Activated naive CD4-positive, alpha-beta T cell treated with anti-CD3 and anti-CD28 coated beads, Interleukin-2, amount 50 U/mL, for 72 hours (primary cell): ENCODE data around the gene ZBTB22. TPM values are rescaled to one million over a fixed set of nuclear protein-coding genes. Genes with fewer than 3 reads are reported as not detected.
A peak's percentile ranks its signal among the peaks of the same experiment; 100 is the strongest.
"Not testable (repeated sequence)": the region's sequence is repeated elsewhere in the genome, so short reads cannot be mapped to it uniquely, and the experiment has no call there.

Experiments
- ATAC-seq, 2 donors: fragments of 150-1000 bp; cut with Tn5 transposase; 2 replicates each; pipeline ENCODE4 v1.10.0; 2021; ENCODE audit warnings: mild to moderate bottlenecking in 2 of 2, moderate library complexity in 2 of 2
- DNase-seq, 2 donors: peaks; one replicate each; pipeline ENCODE4 v3.0.0; 2021 to 2022; ENCODE audit warnings: low spot score in 2 of 2
- H3K27ac Mint-ChIP-seq, 2 donors: one replicate each; pipeline ENCODE4 v1.8.0; 2022; ENCODE audit warnings: mild to moderate bottlenecking in 2 of 2, mixed read lengths in 2 of 2
- H3K36me3 Mint-ChIP-seq, 2 donors: one replicate each; pipeline ENCODE4 v1.8.0; 2022; ENCODE audit warnings: mixed read lengths in 2 of 2
- H3K9me3 Mint-ChIP-seq, 2 donors: one replicate each; pipeline ENCODE4 v1.8.0; 2022; ENCODE audit warnings: mixed read lengths in 2 of 2
- total RNA-seq, 2 donors: library from RNA; stranded (reverse); gene quantifications; one replicate each; pipeline ENCODE4 v1.2.3, GENCODE V29; 2022

Gene ZBTB22
- total RNA-seq, 2 donors from 2014 or later, result 12.2 to 18.2 TPM

GRCh38 chr6:33276864-33277662 lies 40.5 kb downstream of the ZBTB22 start, which contains the start of gene B3GALT4:
Gene B3GALT4, plus strand, starts transcription at chr6:33277123. Its CDS starts 297 bp downstream, at chr6:33277420.
- H3K36me3 Mint-ChIP-seq, result peaks cover 42 to 48% of the 10 kb centered on the region in 2 donors
- DNase-seq (peak; percentile 80 to 89), ATAC-seq (peak; percentile 75 to 79)
- no peaks in the 10 kb centered on the region for H3K9me3 Mint-ChIP-seq
- H3K27ac Mint-ChIP-seq, result peak within 1 kb of the TSS; percentile 90 to 96

GRCh38 chr6:33276581-33276863 lies 41.0 kb downstream of the ZBTB22 start:
- DNase-seq, result no peak
- no peak for ATAC-seq
- Mint-ChIP-seq H3K27ac (peak overlapping the region; percentile 90 to 95), H3K36me3 (peaks cover 48 to 53% of the 10 kb centered on the region in 2 donors), H3K9me3 (no peaks in the 10 kb centered on the region)

GRCh38 chr6:33275795-33276580 lies 41.6 kb downstream of the ZBTB22 start:
- not testable (repeated sequence) for DNase-seq

DNA sequence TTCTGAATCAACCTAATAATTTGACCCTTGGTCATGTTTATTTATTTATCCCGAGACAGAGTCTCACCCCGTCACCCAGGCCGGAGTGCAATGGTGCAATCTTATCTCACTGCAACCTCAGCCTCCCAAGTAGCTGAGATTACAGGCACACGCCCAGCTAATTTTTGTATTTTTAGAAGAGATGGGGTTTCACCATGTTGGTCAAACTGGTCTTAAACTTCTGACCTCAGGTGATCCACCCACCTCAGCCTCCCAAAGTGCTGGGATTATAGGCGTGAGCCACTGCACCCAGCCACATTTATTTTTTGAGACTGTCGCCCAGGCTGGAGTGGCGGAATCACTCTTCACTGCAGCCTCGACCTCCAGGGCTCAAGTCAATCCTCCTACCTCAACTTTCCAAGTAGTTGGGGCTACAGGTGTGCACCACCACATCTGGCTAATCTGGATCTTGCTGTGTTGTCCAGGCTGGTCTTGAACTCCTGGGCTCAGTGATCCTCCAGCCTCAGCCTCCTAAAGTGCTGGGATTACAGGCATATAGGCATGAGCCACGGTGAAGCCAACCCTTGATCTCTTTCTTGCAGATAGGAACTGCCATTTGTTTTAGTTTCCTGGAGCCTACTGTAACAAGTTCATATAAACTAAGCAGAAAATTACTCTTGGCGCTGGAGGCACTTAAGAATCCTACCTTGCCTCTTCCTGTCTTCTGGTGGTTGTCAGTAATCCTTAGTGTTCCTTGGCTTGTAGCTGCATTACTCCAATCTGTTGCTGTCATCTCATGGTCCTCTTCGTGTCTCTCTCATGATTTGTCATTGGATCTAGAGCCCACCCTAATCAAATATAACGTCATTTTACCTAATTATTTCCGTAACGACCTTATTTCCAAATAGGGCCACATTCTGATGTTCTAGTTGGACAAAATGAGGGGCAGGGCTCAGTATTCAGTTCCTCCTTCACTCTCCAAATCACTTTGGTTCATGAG lies 43.3 kb downstream of the ZBTB22 start:
- DNase-seq (no peak), ATAC-seq (no peak)
- Mint-ChIP-seq H3K9me3 (no peaks in the 10 kb centered on the region), H3K27ac (peak overlapping the region; percentile 90 to 96), H3K36me3 (peaks cover 60 to 64% of the 10 kb centered on the region in 2 donors)

More at GRCh38 chr6:33275795-33276580, 41.6 kb downstream of the ZBTB22 start:
- peak overlapping the region; percentile 90 to 95 for H3K27ac Mint-ChIP-seq
- peaks cover 53 to 58% of the 10 kb centered on the region in 2 donors for H3K36me3 Mint-ChIP-seq
- H3K9me3 Mint-ChIP-seq, ATAC-seq: not testable (repeated sequence)

DNA sequence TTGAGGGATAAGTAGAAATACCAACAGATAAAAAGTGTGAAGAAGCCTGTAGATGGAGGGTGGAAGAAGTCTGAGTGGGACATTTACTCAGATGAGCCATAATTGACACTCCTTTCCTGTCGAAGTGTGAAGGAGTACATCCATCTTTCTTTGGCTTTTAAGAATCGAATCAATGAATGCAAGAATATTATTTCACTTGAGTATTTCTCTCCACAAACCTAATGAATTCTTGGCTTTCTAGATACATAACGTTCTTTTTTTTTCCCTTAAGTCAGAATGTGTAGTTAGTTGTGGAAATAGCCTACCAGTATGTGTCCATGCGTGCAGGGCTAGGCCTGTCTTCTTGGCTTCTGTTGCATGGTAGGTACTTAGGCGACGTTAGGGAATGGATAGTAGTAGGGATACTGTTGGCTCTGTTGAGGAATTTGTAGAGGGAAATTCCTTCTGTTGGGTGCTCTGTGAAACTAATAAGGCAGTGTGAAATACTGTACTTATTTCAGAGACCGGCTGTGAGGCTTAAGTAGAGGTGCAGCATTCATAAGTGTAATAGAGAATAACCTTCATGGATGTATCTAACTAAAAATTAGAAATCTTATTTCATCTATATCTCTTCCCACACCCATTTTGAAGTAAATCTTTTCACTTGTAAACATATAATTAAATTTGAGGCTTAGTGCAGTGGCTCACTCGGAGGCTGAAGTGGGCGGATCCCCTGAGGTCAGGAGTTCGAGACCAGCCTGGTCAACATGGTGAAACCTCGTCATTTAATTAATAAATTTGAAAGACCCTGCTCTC lies 44.2 kb downstream of the ZBTB22 start:
- Mint-ChIP-seq H3K36me3 (peaks cover 64 to 65% of the 10 kb centered on the region in 2 donors), H3K9me3 (no peaks in the 10 kb centered on the region), H3K27ac (peak overlapping the region; percentile 98 to 99)
- DNase-seq, result no peak
- no peak for ATAC-seq

- DNase-seq (no peak), ATAC-seq (peak; percentile 4 to 5)
- H3K36me3 Mint-ChIP-seq, result peaks cover 64 to 71% of the 10 kb centered on the region in 2 donors
- no peaks in the 10 kb centered on the region for H3K9me3 Mint-ChIP-seq
- peak overlapping the region; percentile 98 to 99 for H3K27ac Mint-ChIP-seq
Measured at GRCh38 chr6:33272275-33273128, 45.0 kb downstream of the ZBTB22 start.

- Mint-ChIP-seq H3K9me3 (no peaks in the 10 kb centered on the region), H3K36me3 (peaks cover 63 to 71% of the 10 kb centered on the region in 2 donors)
- DNase-seq, result peak; percentile 88 to 90
Measured at GRCh38 chr6:33271468-33272274, 45.9 kb downstream of the ZBTB22 start, which contains the start of the genes RPS18 and VPS52. Gene RPS18, plus strand, starts transcription at chr6:33272075. Its CDS starts 45 bp downstream, at chr6:33272120. Gene VPS52, minus strand, starts transcription at chr6:33271876. Its CDS starts 201 bp downstream, at chr6:33271675.

DNA sequence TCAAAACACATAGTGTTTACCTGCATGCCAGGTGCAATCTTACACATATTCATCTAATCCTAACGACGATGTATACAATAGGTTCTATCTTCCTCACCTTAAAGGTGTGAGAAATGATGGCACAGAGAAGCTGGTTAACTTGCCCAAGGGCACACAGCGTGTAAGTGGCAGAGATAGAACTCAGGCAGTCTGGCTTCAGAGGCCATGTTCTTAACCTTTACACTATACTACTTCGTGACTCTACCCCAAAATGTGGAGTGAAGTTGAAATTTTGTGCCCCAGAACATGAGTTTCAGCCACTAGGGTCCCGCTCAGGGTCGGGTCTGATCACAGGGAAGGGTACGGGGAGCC lies 46.5 kb downstream of the ZBTB22 start:
- peak overlapping the region; percentile 98 to 99 for H3K27ac Mint-ChIP-seq
- no peaks in the 10 kb centered on the region for H3K9me3 Mint-ChIP-seq
- DNase-seq, result no peak
- peaks cover 62 to 69% of the 10 kb centered on the region in 2 donors for H3K36me3 Mint-ChIP-seq
- ATAC-seq, result no peak

More at GRCh38 chr6:33271468-33272274, 45.9 kb downstream of the ZBTB22 start, which contains the start of the genes RPS18 and VPS52:
- peak; percentile 93 to 95 for ATAC-seq
- peak within 1 kb of the TSS; percentile 98 to 99 for H3K27ac Mint-ChIP-seq

Other genes starting within 250 kb of the ZBTB22 start
- gene HLA-DPA1, start 244.1 kb downstream of the ZBTB22 start, total RNA-seq, result 10 to 100 TPM; 24.4 to 45.8 TPM
- 10 to 100 TPM; 10.6 to 39.0 TPM for gene HLA-DPB1, start 241.8 kb downstream of the ZBTB22 start, total RNA-seq
- gene COL11A2, start 125.3 kb downstream of the ZBTB22 start, total RNA-seq, result 1 to 10 TPM; 1.8 to 4.6 TPM
- 10 to 100 TPM; 46.6 to 89.0 TPM for gene RXRB, start 117.1 kb downstream of the ZBTB22 start, total RNA-seq
- gene SLC39A7, start 116.9 kb downstream of the ZBTB22 start, total RNA-seq, result 10 to 100 TPM; 45.8 to 78.2 TPM
- 10 to 100 TPM; 14.7 to 17.5 TPM for gene HSD17B8, start 113.1 kb downstream of the ZBTB22 start, total RNA-seq
- gene RING1, start 109.2 kb downstream of the ZBTB22 start, total RNA-seq, result 10 to 100 TPM; 30.3 to 46.5 TPM
- 10 to 100 TPM; 39.0 to 62.8 TPM for gene VPS52, start 45.9 kb downstream of the ZBTB22 start, total RNA-seq
- 1,000 to 10,000 TPM; 3,809 to 4,545 TPM for gene RPS18, start 45.7 kb downstream of the ZBTB22 start, total RNA-seq
- gene B3GALT4, start 40.6 kb downstream of the ZBTB22 start, total RNA-seq, result 1 to 10 TPM; 3.7 to 5.9 TPM
- 10 to 100 TPM; 73.7 to 81.5 TPM for gene WDR46, start 28.5 kb downstream of the ZBTB22 start, total RNA-seq
- 100 to 1,000 TPM in 1 of 2 donors, 10 to 100 TPM in 1; 92.9 to 103 TPM for gene PFDN6, start 28.1 kb downstream of the ZBTB22 start, total RNA-seq
- 100 to 1,000 TPM in 1 of 2 donors, 10 to 100 TPM in 1; 24.5 to 136 TPM for gene RGL2, start 18.8 kb downstream of the ZBTB22 start, total RNA-seq
- gene TAPBP, start 3.7 kb downstream of the ZBTB22 start, total RNA-seq, result 100 to 1,000 TPM; 143 to 216 TPM
- gene DAXX, start 5.2 kb upstream of the ZBTB22 start, total RNA-seq, result 10 to 100 TPM; 68.4 to 72.8 TPM
- gene KIFC1, start 74.1 kb upstream of the ZBTB22 start, total RNA-seq, result 100 to 1,000 TPM; 103 to 170 TPM
- 100 to 1,000 TPM in 1 of 2 donors, 10 to 100 TPM in 1; 27.5 to 156 TPM for gene PHF1, start 93.3 kb upstream of the ZBTB22 start, total RNA-seq
- 100 to 1,000 TPM; 186 to 334 TPM for gene CUTA, start 100.4 kb upstream of the ZBTB22 start, total RNA-seq
- 10 to 100 TPM; 70.5 to 71.7 TPM for gene SYNGAP1, start 102.3 kb upstream of the ZBTB22 start, total RNA-seq
- gene ZBTB9, start 136.8 kb upstream of the ZBTB22 start, total RNA-seq, result 10 to 100 TPM in 1 of 2 donors, 1 to 10 TPM in 1; 9.4 to 12.5 TPM